T-helper 2 cell treated with Interferon-gamma antibody and Interleukin-4, amounts not matched to agents 5 μg/mL and 100 μg/mL, for 36 hours (primary cell): Measurements from ENCODE around the gene TNFAIP1.

Source experiments
- DNase-seq: peaks from one replicate; pipeline ENCODE4 v3.0.0; 2021; ENCODE audit warnings: low spot score
- H3K27ac Mint-ChIP-seq: one replicate; pipeline ENCODE4 v1.8.0; 2021; ENCODE audit warnings: mild to moderate bottlenecking, mixed read lengths
- H3K27me3 Mint-ChIP-seq: one replicate; pipeline ENCODE4 v1.8.0; 2021; ENCODE audit warnings: low read depth, mixed read lengths
- H3K36me3 Mint-ChIP-seq: one replicate; pipeline ENCODE4 v1.8.0; 2021; ENCODE audit warnings: low read depth, mixed read lengths
- H3K4me1 Mint-ChIP-seq: one replicate; pipeline ENCODE4 v1.8.0; 2021; ENCODE audit warnings: low read depth, mixed read lengths
- H3K4me3 Mint-ChIP-seq: one replicate; pipeline ENCODE4 v1.8.0; 2022; ENCODE audit warnings: mild to moderate bottlenecking, moderate library complexity, mixed read lengths
- H3K9me3 Mint-ChIP-seq: one replicate; pipeline ENCODE4 v1.8.0; 2021; ENCODE audit warnings: mixed read lengths

The TNFAIP1 gene

GRCh38 chr17:28384281-28385036 is 48.9 kb downstream of the TNFAIP1 start:
- H3K36me3 Mint-ChIP-seq: peaks cover 14% of the 10 kb centered on the region
- peaks cover 20% of the 10 kb centered on the region for H3K4me1 Mint-ChIP-seq
- peak overlapping the region; percentile 91 for H3K27ac Mint-ChIP-seq
- peak overlapping the region; percentile 93 for H3K4me3 Mint-ChIP-seq
- DNase-seq: peak; percentile 59
- H3K9me3 Mint-ChIP-seq: no peaks in the 10 kb centered on the region
- H3K27me3 Mint-ChIP-seq: peaks cover 2% of the 10 kb centered on the region

GRCh38 chr17:28385037-28385400 is 49.5 kb downstream of the TNFAIP1 start:
- peak overlapping the region; percentile 91 for H3K27ac Mint-ChIP-seq
- peaks cover 20% of the 10 kb centered on the region for H3K4me1 Mint-ChIP-seq
- H3K4me3 Mint-ChIP-seq: peak overlapping the region; percentile 93
- DNase-seq: no peak
- peaks cover 19% of the 10 kb centered on the region for H3K36me3 Mint-ChIP-seq
- H3K9me3 Mint-ChIP-seq: no peaks in the 10 kb centered on the region
- peaks cover 2% of the 10 kb centered on the region for H3K27me3 Mint-ChIP-seq

GRCh38 chr17:28385406-28385805 is 49.8 kb downstream of the TNFAIP1 start:
- Mint-ChIP-seq H3K27ac (peak overlapping the region; percentile 46), H3K27me3 (peaks cover 2% of the 10 kb centered on the region), H3K4me1 (peaks cover 17% of the 10 kb centered on the region), H3K9me3 (no peaks in the 10 kb centered on the region), H3K36me3 (peaks cover 21% of the 10 kb centered on the region), H3K4me3 (peak overlapping the region; percentile 93)
- DNase-seq: no peak

GRCh38 chr17:28386391-28386790 is 50.8 kb downstream of the TNFAIP1 start:
- Mint-ChIP-seq H3K4me1 (peaks cover 15% of the 10 kb centered on the region), H3K27ac (no peak overlapping the region), H3K4me3 (no peak overlapping the region), H3K27me3 (peaks cover 2% of the 10 kb centered on the region), H3K9me3 (no peaks in the 10 kb centered on the region), H3K36me3 (peaks cover 26% of the 10 kb centered on the region)
- no peak for DNase-seq

GRCh38 chr17:28388106-28388505 is 52.5 kb downstream of the TNFAIP1 start:
- no peak for DNase-seq
- no peak overlapping the region for H3K4me3 Mint-ChIP-seq
- peaks cover 26% of the 10 kb centered on the region for H3K36me3 Mint-ChIP-seq
- peaks cover 13% of the 10 kb centered on the region for H3K4me1 Mint-ChIP-seq
- H3K27ac Mint-ChIP-seq: no peak overlapping the region
- no peaks in the 10 kb centered on the region for H3K27me3 Mint-ChIP-seq
- no peaks in the 10 kb centered on the region for H3K9me3 Mint-ChIP-seq

- no peak for DNase-seq
- H3K27me3 Mint-ChIP-seq: no peaks in the 10 kb centered on the region
- no peak overlapping the region for H3K27ac Mint-ChIP-seq
- H3K9me3 Mint-ChIP-seq: no peaks in the 10 kb centered on the region
- no peak overlapping the region for H3K4me3 Mint-ChIP-seq
- H3K36me3 Mint-ChIP-seq: peaks cover 27% of the 10 kb centered on the region
- H3K4me1 Mint-ChIP-seq: peaks cover 6% of the 10 kb centered on the region
Observed at GRCh38 chr17:28390141-28390540, 54.6 kb downstream of the TNFAIP1 start.

- Mint-ChIP-seq H3K4me3 (no peak overlapping the region), H3K4me1 (peaks cover 2% of the 10 kb centered on the region), H3K9me3 (no peaks in the 10 kb centered on the region), H3K27me3 (no peaks in the 10 kb centered on the region), H3K36me3 (peaks cover 27% of the 10 kb centered on the region), H3K27ac (no peak overlapping the region)
- no peak for DNase-seq
Observed at GRCh38 chr17:28390563-28390962, 55.0 kb downstream of the TNFAIP1 start.

- no peak for DNase-seq
- Mint-ChIP-seq H3K4me1 (peaks cover 2% of the 10 kb centered on the region), H3K9me3 (no peaks in the 10 kb centered on the region), H3K36me3 (peaks cover 27% of the 10 kb centered on the region), H3K27ac (no peak overlapping the region), H3K4me3 (no peak overlapping the region), H3K27me3 (no peaks in the 10 kb centered on the region)
Observed at GRCh38 chr17:28390984-28391383, 55.4 kb downstream of the TNFAIP1 start.

- Mint-ChIP-seq H3K9me3 (no peaks in the 10 kb centered on the region), H3K4me3 (no peak overlapping the region), H3K27ac (no peak overlapping the region), H3K4me1 (peaks cover 2% of the 10 kb centered on the region), H3K27me3 (no peaks in the 10 kb centered on the region), H3K36me3 (peaks cover 27% of the 10 kb centered on the region)
- no peak for DNase-seq
Observed at GRCh38 chr17:28391401-28391800, 55.8 kb downstream of the TNFAIP1 start.

GRCh38 chr17:28392491-28392890 is 56.9 kb downstream of the TNFAIP1 start:
- peaks cover 2% of the 10 kb centered on the region for H3K4me1 Mint-ChIP-seq
- peaks cover 27% of the 10 kb centered on the region for H3K36me3 Mint-ChIP-seq
- no peak for DNase-seq
- H3K9me3 Mint-ChIP-seq: no peaks in the 10 kb centered on the region
- H3K4me3 Mint-ChIP-seq: no peak overlapping the region
- H3K27me3 Mint-ChIP-seq: no peaks in the 10 kb centered on the region
- H3K27ac Mint-ChIP-seq: no peak overlapping the region

- no peaks in the 10 kb centered on the region for H3K4me1 Mint-ChIP-seq
- no peak overlapping the region for H3K4me3 Mint-ChIP-seq
- no peak overlapping the region for H3K27ac Mint-ChIP-seq
- H3K9me3 Mint-ChIP-seq: no peaks in the 10 kb centered on the region
- DNase-seq: no peak
- H3K36me3 Mint-ChIP-seq: peaks cover 16% of the 10 kb centered on the region
- no peaks in the 10 kb centered on the region for H3K27me3 Mint-ChIP-seq
Observed at GRCh38 chr17:28394337-28395116, 59.0 kb downstream of the TNFAIP1 start.

GRCh38 chr17:28395426-28395825 is 59.9 kb downstream of the TNFAIP1 start:
- Mint-ChIP-seq H3K36me3 (peaks cover 8% of the 10 kb centered on the region), H3K27me3 (no peaks in the 10 kb centered on the region), H3K9me3 (no peaks in the 10 kb centered on the region), H3K27ac (no peak overlapping the region), H3K4me3 (no peak overlapping the region), H3K4me1 (no peaks in the 10 kb centered on the region)
- DNase-seq: no peak

- H3K36me3 Mint-ChIP-seq: peaks cover 7% of the 10 kb centered on the region
- DNase-seq: no peak
- H3K9me3 Mint-ChIP-seq: no peaks in the 10 kb centered on the region
- no peak overlapping the region for H3K4me3 Mint-ChIP-seq
- H3K27ac Mint-ChIP-seq: no peak overlapping the region
- H3K27me3 Mint-ChIP-seq: no peaks in the 10 kb centered on the region
- no peaks in the 10 kb centered on the region for H3K4me1 Mint-ChIP-seq
Observed at GRCh38 chr17:28395968-28396367, 60.4 kb downstream of the TNFAIP1 start.
